H1 (cell line): ENCODE results near the gene MPPED1.

Source experiments
- BRCA1 ChIP-seq: IDR thresholded peaks from 2 replicates; pipeline ENCODE4 v1.6.1; 2012; ENCODE audit warnings: low read depth, low read length, improper control_type of control experiment
- CHD2 ChIP-seq: IDR thresholded peaks from 2 replicates; pipeline ENCODE4 v1.6.1; 2012; ENCODE audit warnings: low read length, improper control_type of control experiment
- EP300 ChIP-seq, 2 experiments: IDR thresholded peaks; 1 replicate in 1 of 2; 2 replicates in 1 of 2; pipeline ENCODE4 v1.6.1; 2011 to 2012; ENCODE audit warnings: low read depth in 2 of 2, low read length in 2 of 2, mild to moderate bottlenecking in 2 of 2, borderline replicate concordance in 1 of 2, inconsistent platforms in 1 of 2, moderate library complexity in 1 of 2
- HDAC2 ChIP-seq, 2 experiments: fragments of 300-600 bp in 1 of 2; sonication (generic) in 1 of 2; IDR thresholded peaks; 2 replicates each; pipeline ENCODE4 v1.6.1; 2011 to 2012; ENCODE audit warnings: low read depth in 2 of 2, low read length in 2 of 2, mild to moderate bottlenecking in 2 of 2, moderate library complexity in 2 of 2, borderline replicate concordance in 1 of 2, inconsistent platforms in 1 of 2
- POLR2A ChIP-seq, 2 experiments: IDR thresholded peaks; 1 replicate in 1 of 2; 2 replicates in 1 of 2; pipeline ENCODE4 v1.6.1; 2011; ENCODE audit warnings: low read depth in 2 of 2, low read length in 2 of 2, mild to moderate bottlenecking in 2 of 2; ENCODE audit errors: control extremely low read depth in 1 of 2
- POLR2AphosphoS5 ChIP-seq: IDR thresholded peaks from 2 replicates; pipeline ENCODE4 v1.6.1; 2011; ENCODE audit warnings: low read depth, low read length
- SP1 ChIP-seq: IDR thresholded peaks from 2 replicates; pipeline ENCODE4 v1.6.1; 2011; ENCODE audit warnings: low read depth, low read length
- TAF1 ChIP-seq: IDR thresholded peaks from 2 replicates; pipeline ENCODE4 v1.6.1; 2011; ENCODE audit warnings: mild to moderate bottlenecking, low read depth, low read length
- TBP ChIP-seq: IDR thresholded peaks from 2 replicates; pipeline ENCODE4 v1.6.1; 2011; ENCODE audit warnings: low read depth, low read length, improper control_type of control experiment
- ZNF274 ChIP-seq: IDR thresholded peaks from 2 replicates; pipeline ENCODE4 v1.7.0; 2012; ENCODE audit warnings: low read length, borderline replicate concordance; ENCODE audit errors: extremely low read depth
- TF ChIP-seq, protein P1 (sequence below), 3 experiments: IDR thresholded peaks; 1 replicate in 2 of 3; 2 replicates in 1 of 3; pipeline versions ENCODE4 v1.5.1 to v1.6.1; 2011; ENCODE audit warnings: low read length in 3 of 3, mild to moderate bottlenecking in 3 of 3, inconsistent platforms in 2 of 3, low read depth in 1 of 3, moderate library complexity in 1 of 3; ENCODE audit not compliant: insufficient read depth in 1 of 3; ENCODE audit errors: control extremely low read depth in 1 of 3
- TF ChIP-seq, protein P2 (sequence below): IDR thresholded peaks from 2 replicates; pipeline ENCODE4 v1.6.1; 2012; ENCODE audit warnings: inconsistent platforms
- TF ChIP-seq, protein P3 (sequence below): IDR thresholded peaks from 2 replicates; pipeline ENCODE4 v1.6.1; 2011; ENCODE audit warnings: low read length, improper control_type of control experiment

DNA sequence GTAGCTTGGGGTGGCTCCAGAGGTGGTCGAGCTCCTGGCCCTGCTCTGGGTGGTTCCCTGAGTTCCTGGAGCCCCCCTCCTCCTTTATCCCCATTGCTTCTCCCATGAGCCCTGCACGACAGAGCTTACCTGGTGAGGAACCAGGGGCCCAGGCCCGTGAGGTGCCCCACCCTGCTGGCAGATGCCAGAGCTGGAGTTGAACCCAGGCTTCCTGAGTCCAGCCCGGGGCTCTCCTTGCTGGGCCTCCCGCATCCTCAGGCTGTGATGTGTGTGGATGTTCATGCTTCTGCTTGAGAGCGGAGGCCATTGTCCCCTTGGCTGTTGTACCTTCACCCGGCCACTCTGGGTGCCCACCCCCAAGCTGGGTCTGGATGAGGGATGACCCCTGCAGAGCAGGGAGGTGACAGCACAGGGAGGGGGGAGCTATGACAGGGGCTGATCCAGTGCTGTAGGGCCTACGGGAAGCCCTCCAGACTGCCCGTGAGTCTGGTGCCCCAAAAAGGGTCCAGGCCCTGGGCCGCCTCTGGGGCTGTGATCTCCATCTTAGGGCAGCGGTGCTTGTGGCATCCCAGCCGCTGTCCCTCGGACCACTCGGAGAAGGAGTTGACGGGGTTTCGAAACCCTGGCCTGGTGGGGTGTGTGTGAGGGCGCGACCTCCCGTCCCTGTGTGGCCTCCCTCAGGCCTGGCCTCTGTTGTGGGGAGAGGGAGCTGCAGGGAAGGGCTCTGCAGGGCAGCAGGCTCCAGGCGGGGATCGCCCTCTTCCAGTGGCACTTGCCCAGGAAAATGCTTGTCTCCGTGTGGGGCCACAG lies 14.4 kb downstream of the MPPED1 start:
- TF ChIP-seq, protein P1, sequence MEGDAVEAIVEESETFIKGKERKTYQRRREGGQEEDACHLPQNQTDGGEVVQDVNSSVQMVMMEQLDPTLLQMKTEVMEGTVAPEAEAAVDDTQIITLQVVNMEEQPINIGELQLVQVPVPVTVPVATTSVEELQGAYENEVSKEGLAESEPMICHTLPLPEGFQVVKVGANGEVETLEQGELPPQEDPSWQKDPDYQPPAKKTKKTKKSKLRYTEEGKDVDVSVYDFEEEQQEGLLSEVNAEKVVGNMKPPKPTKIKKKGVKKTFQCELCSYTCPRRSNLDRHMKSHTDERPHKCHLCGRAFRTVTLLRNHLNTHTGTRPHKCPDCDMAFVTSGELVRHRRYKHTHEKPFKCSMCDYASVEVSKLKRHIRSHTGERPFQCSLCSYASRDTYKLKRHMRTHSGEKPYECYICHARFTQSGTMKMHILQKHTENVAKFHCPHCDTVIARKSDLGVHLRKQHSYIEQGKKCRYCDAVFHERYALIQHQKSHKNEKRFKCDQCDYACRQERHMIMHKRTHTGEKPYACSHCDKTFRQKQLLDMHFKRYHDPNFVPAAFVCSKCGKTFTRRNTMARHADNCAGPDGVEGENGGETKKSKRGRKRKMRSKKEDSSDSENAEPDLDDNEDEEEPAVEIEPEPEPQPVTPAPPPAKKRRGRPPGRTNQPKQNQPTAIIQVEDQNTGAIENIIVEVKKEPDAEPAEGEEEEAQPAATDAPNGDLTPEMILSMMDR (IDR thresholded peaks at IDR 0.05; ENCODE audit: control extremely low read depth in 1 of 3, insufficient read depth in 1 of 3, low read depth in 1 of 3, low read length in 3 of 3), result no peak
- no peak for TF ChIP-seq ZNF274
- TF ChIP-seq TAF1, result no peak
- TF ChIP-seq POLR2A (IDR thresholded peaks at IDR 0.05; ENCODE audit: control extremely low read depth in 1 of 2, low read depth in 2 of 2, low read length in 2 of 2), result no peak
- TF ChIP-seq CHD2, result no peak
- no peak for TF ChIP-seq EP300 (IDR thresholded peaks at IDR 0.05; ENCODE audit: borderline replicate concordance in 1 of 2, low read depth in 2 of 2, low read length in 2 of 2)
- TF ChIP-seq, protein P2, sequence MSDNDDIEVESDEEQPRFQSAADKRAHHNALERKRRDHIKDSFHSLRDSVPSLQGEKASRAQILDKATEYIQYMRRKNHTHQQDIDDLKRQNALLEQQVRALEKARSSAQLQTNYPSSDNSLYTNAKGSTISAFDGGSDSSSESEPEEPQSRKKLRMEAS, result no peak
- TF ChIP-seq POLR2AphosphoS5, result no peak
- TF ChIP-seq TBP, result no peak
- TF ChIP-seq, protein P3, sequence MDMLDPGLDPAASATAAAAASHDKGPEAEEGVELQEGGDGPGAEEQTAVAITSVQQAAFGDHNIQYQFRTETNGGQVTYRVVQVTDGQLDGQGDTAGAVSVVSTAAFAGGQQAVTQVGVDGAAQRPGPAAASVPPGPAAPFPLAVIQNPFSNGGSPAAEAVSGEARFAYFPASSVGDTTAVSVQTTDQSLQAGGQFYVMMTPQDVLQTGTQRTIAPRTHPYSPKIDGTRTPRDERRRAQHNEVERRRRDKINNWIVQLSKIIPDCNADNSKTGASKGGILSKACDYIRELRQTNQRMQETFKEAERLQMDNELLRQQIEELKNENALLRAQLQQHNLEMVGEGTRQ, result no peak
- TF ChIP-seq HDAC2 (IDR thresholded peaks at IDR 0.05; ENCODE audit: borderline replicate concordance in 1 of 2, low read depth in 2 of 2, low read length in 2 of 2), result no peak
- TF ChIP-seq SP1, result no peak
- TF ChIP-seq BRCA1, result no peak
